Measurements from ENCODE around the gene CCDC86.

CCDC86 gene, protein sequence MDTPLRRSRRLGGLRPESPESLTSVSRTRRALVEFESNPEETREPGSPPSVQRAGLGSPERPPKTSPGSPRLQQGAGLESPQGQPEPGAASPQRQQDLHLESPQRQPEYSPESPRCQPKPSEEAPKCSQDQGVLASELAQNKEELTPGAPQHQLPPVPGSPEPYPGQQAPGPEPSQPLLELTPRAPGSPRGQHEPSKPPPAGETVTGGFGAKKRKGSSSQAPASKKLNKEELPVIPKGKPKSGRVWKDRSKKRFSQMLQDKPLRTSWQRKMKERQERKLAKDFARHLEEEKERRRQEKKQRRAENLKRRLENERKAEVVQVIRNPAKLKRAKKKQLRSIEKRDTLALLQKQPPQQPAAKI

DNA sequence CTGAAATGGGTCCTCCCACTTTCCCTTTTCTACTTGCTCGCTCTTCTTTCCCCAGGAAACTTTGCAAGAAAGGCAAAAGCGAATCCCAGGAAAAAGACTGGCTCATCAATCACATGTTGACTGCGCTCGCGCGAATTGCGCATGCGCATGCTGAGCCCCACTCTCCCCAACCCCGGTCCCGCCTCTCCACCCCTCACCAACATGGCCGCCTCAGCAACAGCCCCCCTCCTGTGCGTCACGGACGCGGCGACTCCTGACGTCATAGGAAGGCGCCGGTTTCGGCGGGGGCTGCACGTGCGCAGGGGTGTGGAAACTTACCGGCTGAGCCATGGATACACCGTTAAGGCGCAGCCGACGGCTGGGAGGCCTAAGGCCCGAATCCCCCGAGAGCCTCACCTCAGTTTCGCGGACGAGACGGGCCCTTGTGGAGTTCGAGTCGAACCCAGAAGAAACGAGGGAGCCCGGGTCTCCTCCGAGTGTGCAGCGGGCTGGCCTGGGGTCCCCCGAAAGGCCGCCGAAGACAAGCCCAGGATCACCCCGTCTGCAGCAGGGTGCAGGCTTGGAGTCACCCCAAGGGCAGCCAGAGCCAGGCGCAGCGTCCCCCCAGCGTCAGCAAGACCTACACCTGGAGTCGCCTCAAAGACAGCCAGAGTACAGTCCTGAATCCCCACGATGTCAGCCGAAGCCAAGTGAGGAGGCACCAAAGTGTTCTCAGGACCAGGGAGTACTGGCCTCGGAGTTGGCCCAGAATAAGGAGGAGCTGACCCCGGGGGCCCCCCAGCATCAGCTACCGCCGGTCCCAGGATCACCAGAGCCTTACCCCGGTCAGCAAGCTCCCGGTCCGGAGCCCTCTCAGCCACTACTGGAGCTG is at the start of gene CCDC86:
Gene CCDC86 (plus strand): TSS at position 317 of the 871 bp plus-strand sequence. CDS start 12 bp downstream, at position 329.
- TF ChIP-seq, protein P1, sequence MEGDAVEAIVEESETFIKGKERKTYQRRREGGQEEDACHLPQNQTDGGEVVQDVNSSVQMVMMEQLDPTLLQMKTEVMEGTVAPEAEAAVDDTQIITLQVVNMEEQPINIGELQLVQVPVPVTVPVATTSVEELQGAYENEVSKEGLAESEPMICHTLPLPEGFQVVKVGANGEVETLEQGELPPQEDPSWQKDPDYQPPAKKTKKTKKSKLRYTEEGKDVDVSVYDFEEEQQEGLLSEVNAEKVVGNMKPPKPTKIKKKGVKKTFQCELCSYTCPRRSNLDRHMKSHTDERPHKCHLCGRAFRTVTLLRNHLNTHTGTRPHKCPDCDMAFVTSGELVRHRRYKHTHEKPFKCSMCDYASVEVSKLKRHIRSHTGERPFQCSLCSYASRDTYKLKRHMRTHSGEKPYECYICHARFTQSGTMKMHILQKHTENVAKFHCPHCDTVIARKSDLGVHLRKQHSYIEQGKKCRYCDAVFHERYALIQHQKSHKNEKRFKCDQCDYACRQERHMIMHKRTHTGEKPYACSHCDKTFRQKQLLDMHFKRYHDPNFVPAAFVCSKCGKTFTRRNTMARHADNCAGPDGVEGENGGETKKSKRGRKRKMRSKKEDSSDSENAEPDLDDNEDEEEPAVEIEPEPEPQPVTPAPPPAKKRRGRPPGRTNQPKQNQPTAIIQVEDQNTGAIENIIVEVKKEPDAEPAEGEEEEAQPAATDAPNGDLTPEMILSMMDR (IDR thresholded peaks at IDR 0.05; ENCODE audit: low read depth, low read length), result no peak
- peak; percentile 90 for DNase-seq (ENCODE audit: extremely low read depth, low read depth)

DNA sequence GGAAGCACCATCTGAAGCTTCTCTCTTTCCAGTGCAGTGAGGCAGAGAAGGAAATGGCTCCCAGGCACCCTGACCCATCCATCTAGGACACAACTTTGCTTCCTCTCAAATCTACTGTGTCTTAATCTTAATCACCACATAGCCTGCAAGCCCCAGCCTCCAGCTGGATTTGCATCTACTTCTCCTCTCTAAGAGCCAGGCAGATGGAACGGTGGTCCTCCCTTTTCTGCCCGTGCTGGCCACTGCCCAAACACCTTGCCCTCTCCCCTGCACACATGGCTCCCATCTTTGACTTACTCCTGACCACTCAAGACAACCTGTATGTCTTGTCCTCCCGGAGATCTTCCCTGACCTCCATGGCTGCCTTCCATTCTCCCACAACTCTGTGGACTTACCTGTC is 49.4 kb upstream of the CCDC86 start:
- no peak for DNase-seq (ENCODE audit: extremely low read depth, low read depth)
- TF ChIP-seq, protein P1 (IDR thresholded peaks at IDR 0.05; ENCODE audit: low read depth, low read length), result no peak

DNA sequence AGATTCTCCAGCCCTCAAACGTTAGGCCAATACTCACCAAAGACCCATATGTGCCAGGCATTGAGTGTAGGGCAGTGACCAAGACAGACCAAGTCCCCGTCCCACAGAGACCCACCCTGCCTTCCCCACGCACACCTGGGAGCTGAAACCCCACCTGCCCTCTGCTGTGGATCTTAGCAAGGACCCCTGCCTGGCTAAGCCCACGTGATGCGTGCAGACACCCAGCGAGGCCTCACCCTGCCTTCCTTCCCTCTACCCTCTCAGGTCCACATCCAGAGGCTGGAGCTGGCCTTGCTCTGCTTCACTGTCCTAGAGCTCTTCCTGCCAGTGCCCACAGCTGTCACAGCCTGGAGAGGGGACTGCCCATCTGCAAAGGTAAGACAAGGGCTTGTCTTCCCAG is 46.6 kb upstream of the CCDC86 start:
- TF ChIP-seq, protein P1 (IDR thresholded peaks at IDR 0.05; ENCODE audit: low read depth, low read length), result no peak
- no peak for DNase-seq (ENCODE audit: extremely low read depth, low read depth)

DNA sequence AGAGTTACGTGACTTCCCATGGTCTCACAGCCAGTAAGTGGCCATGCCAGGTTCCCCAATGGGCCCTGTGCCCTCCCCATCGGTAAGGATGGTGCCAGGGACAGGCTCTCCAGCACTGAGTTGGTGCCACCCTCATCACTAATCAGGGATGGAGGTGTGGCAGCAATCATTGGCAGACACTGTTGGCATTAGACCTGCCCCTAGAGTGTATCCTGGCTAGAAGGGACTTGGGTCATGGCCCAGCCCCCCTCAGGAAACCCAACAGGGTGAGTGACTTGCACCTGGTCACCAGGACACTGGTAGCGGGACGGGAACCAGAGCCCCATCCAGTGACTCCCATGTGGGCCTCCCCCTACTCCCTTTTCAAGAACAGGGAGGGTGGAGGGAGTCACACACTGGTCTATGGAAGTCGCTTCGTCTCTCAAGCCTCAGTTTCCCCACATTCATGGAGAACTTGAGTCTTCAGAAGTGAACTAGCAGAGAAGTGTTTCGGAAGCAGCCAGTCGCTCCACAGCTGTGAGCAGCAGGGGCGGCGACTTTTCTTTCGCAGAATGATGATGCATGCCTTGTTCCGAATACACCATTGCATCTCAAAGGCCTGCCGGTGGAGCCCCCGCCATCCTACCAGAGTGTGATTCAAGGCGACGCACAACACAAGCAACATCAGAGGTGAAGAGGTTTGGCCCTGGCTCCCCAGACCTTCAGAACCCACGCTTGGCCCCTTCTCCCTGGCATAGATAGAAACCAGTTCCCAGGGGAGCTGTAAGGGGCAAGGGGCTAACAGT is 43.9 kb upstream of the CCDC86 start:
- TF ChIP-seq, protein P1 (IDR thresholded peaks at IDR 0.05; ENCODE audit: low read depth, low read length), result no peak
- no peak for DNase-seq (ENCODE audit: extremely low read depth, low read depth)

DNA sequence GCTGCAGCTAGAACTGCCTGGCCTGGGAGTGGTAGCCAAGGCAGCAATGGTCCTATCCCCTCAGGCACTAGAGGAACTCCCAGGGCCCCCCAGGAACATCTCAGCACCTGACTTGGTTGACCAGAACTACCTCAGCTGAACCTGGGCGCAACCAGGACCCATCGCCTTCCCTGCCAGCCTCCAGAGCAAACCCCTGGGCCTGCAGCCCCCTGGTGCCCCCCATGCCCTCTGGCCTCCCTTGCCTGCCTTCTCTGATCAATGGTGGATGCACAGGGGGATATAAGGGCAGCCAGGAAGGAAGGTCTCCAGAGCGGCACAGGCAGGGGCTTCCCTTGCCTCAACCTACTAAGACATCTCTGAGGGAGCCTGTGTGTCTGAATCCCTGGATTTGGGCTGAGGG is 43.3 kb upstream of the CCDC86 start:
- TF ChIP-seq, protein P1 (IDR thresholded peaks at IDR 0.05; ENCODE audit: low read depth, low read length), result no peak
- DNase-seq (ENCODE audit: extremely low read depth, low read depth), result no peak

DNA sequence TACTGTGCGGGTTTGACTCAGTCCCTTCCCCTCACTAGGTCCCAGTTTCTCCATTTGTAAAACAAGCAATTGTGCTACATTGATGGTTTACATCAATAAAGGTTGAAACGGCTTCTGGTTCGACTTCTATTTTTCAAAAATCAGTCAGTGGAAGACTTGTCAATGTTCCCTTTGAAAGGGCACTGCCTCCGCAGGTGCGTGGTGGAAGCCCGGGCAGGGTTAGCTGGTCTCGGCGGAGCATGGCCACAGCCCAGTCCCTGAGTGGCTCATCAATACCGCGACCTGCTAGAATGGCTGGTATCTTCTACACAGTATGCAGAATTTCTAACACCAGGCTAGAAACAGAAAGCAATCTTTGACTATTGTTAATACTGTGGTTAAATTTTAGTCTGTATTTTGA is 40.7 kb upstream of the CCDC86 start:
- TF ChIP-seq, protein P1 (IDR thresholded peaks at IDR 0.05; ENCODE audit: low read depth, low read length), result no peak
- no peak for DNase-seq (ENCODE audit: extremely low read depth, low read depth)
